HG03342 (cell line): ENCODE data around the gene MAGI3.

Source experiments
- ATAC-seq: cut with Tn5 transposase; IDR thresholded peaks from one replicate; pipeline ENCODE4 v1.9.1; 2021; ENCODE audit warnings: mild to moderate bottlenecking, moderate library complexity; ENCODE audit not compliant: unreplicated experiment

The MAGI3 gene

DNA sequence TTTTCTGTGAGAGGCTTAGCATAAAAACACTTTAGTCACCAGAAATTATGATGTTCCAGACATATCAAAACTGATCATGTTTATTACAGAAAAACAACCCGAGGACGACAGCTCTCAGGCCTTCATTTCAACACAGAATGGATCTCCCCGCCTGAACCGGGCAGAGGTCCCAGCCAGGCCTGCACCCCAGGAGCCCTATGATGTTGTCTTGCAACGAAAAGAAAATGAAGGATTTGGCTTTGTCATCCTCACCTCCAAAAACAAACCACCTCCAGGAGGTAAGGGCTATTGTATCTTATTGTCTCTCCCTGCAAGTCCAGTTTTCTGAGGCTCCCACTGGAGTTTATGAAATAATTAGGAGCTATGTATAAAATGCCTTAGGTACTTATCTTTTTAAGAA, 263.4 kb downstream of the MAGI3 start:
- no peak for ATAC-seq

DNA sequence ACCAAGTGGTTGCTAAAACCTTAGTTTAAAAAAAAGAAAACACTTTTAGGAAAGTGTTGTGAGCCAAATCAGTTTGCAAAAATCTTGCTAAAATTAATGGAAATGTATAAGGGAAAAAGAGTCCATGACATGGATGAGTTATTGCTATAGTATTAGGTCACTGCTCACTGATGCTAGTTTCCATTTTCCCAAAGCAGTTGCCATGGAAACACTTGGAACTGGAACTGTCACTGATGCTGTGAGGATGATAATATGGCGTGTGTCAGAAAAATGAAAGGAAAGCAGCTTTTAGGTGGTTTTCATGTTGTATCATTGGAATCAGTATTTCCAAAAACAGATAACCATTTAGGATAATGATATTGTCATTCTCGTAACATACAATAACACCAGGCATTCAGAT, 264.6 kb downstream of the MAGI3 start:
- no peak for ATAC-seq

DNA sequence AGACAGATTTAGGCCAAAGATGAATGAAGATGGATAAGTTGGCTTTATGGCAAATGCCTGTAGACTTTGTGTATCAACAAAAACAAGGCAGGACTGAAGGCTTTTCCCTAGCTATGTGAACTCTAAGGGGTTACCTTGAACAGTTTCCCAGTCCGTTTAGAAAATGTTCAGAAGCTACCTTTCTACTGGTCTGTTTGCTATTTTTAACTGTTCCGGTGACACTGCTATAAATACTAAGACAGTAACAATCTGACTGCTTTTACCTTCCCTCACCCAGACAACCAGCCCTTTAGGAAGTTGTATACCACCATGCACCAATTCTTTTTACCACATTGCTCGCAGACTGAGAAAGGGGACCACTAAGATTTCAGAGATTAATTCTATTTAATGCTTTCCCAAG, 266.8 kb downstream of the MAGI3 start:
- ATAC-seq, result no peak

DNA sequence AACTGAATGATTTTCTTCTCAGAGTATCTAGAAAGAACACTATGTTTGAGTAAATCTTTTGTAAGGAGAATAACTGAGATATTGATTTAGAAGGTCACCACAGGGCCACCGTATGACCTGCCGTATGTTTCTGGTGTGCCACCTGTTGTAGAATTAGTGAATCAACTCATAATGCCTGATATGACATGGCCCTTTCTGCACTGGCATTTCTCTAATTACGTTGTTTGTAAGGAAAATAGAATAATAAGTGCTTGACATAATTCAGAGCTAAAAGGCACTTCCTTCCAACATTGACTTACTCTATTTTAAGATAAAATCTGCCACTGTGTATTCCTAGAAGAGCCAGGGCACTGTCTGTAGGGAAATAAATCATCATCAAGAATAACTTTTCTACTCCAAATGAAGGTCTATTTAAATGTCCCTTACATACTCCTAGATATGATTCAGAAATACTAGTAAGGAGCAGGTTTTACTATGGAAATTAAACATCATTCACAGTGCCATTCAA, 267.3 kb downstream of the MAGI3 start:
- no peak for ATAC-seq

DNA sequence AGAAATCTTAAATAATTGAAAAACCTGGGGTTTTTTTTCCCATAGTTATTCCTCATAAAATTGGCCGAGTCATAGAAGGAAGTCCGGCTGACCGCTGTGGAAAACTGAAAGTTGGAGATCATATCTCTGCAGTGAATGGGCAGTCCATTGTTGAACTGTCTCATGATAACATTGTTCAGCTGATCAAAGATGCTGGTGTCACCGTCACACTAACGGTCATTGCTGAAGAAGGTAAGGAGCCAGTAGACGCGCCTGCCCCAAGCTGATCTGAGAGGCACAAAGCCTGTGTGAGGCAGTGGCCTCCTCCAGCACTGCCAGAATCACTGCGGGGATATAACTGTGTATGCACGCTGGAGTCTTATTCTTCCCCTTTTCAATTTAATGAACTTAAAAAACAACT, 268.7 kb downstream of the MAGI3 start:
- no peak for ATAC-seq

GRCh38 chr1:113659556-113659955, 269.2 kb downstream of the MAGI3 start:
- ATAC-seq, result no peak

DNA sequence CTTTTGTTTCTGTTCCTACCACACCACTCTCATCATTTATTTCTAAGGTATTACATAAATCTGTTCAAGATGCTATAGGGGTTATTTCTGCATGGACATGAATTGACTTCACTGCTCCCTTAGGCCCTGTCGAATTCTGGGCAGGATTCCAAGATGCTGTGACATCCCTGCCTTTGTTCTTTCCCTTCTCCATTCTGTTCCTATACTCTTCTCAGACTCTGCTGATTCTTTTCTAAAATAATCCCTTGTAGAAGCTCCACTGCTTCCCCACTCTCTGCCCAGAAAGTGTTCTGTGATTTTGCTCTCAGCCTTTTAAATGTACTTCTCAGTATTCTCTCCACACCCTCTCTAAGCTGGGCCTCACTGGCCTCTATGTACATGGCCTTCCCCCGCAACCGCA, 269.8 kb downstream of the MAGI3 start:
- no peak for ATAC-seq

- no peak for ATAC-seq
Measured at GRCh38 chr1:113662101-113662500, 271.8 kb downstream of the MAGI3 start.

DNA sequence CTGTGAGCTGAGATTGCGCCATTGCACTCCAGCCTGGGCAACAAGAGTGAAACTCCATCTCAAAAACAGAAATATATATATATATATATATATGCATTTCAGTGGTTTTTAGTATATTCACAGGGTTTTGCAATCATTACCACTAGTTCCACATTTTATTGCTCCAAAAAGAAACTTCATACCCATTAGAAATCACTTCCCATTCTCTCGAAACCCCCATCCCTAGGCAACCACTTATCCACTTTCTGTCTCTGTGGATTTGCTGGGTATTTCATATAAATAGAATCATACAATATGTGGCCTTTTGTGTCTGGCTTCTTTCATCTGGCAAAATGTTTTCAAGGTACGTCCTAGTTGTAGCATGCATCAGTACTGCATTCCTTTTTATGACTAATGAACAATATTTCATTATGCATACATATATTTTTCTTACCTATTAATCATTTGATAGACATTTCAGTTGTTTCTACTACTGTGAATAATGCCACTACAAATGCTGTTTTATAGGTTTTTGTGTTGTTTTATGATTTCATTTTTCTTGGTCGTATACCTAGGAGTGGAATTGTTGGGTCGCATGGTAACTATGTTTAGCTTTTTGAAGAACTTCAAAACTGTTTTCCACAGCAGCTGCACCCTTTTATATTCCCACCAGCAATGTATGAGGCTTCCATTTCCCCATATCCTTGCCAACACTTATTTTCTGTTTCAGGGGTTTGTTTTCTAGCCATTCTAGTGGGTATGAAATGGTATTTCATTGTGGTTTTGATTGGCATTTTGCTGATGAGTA, 273.0 kb downstream of the MAGI3 start:
- no peak for ATAC-seq

- ATAC-seq, result no peak
Measured at GRCh38 chr1:113665071-113665470, 274.8 kb downstream of the MAGI3 start.

DNA sequence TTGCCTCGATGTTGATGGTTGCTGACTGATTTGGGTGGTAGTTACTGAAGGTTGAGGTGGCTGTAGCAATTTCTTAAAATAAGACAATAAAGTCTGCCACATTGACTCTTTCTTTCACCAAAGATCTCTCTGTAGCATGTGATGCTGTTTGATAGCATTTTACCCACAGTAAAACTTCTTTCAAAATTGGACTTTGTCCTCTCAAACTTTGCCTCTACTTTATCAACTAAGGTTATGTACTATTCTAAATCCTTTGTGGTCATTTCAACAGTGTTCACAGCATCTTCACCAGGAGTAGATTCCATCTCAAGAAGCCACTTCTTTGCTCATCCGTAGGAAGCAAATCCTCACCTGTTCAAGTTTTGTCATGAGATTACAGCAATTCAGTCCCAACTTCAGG, 275.8 kb downstream of the MAGI3 start:
- ATAC-seq, result no peak

- no peak for ATAC-seq
Measured at GRCh38 chr1:113669988-113670387, 279.7 kb downstream of the MAGI3 start.

GRCh38 chr1:113670650-113671049, 280.3 kb downstream of the MAGI3 start:
- no peak for ATAC-seq

DNA sequence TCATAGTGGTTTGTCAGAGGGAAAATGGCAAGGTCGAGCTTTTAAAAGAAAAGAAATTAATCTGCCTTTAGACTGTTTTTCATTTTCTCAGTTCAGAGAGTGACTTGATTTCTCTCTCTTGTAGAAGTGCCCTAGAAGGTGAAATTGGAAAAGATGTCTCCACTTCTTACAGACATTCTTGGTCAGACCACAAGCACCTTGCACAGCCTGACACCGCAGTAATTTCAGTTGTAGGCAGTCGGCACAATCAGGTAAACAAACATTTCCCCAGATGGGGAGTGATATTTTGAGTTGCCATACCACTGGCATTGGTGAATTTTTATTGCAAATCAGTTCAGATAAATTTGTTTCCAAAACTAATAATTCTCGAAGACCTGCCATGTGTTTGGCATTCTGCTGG, 282.2 kb downstream of the MAGI3 start:
- ATAC-seq, result no peak

DNA sequence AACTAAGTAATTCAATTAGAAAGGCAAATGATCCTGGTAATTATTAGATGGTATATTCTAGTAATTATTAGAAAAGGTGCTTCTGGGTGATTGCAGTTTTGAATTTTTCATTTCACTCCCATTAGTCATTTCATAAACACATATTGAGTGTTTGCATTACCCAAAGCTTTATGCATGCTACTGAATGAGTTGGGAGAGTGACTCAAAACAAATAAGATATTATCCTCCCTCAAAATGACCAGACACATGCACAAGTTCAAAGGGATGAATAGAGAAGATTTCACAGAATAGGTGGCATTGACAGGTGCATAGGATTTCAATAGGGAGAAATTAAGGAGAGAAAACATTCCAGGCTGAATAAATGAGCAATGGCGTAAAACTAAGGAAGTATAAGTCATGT, 284.3 kb downstream of the MAGI3 start:
- no peak for ATAC-seq

- ATAC-seq, result no peak
Measured at GRCh38 chr1:113675302-113675701, 285.0 kb downstream of the MAGI3 start.

DNA sequence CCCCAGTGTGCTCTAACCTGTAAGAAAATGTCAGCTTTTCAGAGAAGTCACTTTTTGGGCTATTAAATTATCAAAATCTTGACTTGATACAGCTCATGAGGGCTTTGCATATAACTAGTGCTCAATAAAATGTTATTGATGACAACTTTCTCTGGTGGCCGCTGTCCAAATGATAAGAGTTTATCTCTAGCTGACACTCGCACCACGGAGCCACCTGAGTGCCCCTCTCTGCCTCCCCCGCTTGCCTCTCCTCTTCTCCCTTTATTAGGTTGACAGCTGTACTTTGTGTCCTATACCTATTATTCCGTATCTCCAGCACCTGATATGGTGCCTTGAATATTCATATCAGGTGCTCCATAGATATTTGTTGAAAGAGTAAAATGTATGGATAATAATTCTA, 286.2 kb downstream of the MAGI3 start:
- no peak for ATAC-seq

GRCh38 chr1:113677250-113678158, 287.2 kb downstream of the MAGI3 start:
- ATAC-seq, result no peak

GRCh38 chr1:113678159-113678469, 287.8 kb downstream of the MAGI3 start:
- ATAC-seq, result no peak

DNA sequence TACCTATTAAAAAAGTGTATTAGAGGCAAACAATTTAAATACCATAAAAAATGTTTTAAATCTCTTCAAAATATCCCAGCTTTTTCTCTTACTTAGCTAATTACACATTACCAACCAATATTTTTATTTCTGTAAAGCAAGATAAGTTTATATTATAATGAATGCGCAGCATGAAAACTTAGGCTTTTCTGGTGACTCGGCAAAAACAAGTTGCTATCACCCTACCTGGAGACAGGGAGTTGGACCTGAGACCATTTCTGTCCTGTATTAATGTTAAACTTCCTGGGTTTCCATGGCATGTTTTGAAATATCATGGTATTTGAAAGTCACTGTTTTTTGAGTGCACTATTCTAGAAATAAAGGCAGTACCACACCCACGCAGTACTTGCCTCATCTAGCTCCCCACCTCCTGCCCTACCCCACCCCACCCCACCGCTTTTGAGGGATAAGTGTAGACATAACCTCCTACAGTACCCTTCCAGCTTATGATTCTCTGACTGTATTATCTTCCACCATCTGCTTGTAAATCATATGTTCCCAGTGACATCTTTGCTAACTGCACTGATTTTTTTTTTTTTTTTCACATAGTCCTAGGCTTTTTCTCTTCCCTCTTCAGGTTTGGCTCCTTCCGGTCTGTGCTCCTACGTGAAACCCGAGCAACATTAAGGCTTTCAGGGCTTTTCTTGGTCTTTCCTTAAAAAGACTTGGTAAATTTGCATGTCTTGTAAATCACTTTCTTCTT, 291.5 kb downstream of the MAGI3 start:
- ATAC-seq, result no peak

DNA sequence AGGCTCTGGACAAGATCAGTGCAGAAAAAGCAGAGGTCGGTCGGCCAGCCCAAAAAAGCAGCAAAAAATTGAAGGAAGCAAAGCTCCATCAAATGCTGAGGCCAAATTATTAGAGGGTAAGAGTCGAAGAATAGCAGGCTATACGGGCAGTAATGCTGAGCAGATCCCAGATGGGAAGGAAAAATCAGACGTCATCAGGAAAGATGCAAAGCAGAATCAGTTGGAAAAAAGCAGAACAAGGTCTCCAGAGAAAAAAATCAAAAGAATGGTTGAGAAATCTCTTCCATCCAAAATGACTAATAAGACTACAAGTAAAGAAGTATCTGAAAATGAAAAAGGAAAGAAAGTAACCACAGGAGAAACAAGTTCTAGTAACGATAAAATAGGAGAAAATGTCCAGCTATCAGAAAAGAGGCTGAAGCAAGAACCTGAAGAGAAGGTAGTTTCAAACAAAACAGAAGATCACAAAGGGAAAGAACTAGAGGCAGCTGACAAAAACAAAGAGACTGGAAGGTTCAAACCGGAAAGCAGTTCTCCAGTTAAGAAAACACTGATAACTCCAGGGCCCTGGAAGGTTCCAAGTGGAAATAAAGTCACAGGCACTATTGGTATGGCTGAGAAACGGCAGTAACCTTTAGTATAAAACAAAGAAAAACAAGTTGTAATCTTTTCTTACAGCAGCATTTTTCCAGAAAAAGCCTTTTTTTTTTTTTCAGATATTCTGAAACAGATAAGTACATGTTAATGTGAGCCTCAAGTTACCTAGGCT, 293.3 kb downstream of the MAGI3 start:
- ATAC-seq, result no peak
